ENCODE results near the gene CHIA. TPM values are rescaled to one million over a fixed set of nuclear protein-coding genes. Genes with fewer than 3 reads are reported as not detected.

The CHIA gene
- total and polyA plus RNA-seq, 4 donors = 0.06 TPM; not detected in 3

DNA sequence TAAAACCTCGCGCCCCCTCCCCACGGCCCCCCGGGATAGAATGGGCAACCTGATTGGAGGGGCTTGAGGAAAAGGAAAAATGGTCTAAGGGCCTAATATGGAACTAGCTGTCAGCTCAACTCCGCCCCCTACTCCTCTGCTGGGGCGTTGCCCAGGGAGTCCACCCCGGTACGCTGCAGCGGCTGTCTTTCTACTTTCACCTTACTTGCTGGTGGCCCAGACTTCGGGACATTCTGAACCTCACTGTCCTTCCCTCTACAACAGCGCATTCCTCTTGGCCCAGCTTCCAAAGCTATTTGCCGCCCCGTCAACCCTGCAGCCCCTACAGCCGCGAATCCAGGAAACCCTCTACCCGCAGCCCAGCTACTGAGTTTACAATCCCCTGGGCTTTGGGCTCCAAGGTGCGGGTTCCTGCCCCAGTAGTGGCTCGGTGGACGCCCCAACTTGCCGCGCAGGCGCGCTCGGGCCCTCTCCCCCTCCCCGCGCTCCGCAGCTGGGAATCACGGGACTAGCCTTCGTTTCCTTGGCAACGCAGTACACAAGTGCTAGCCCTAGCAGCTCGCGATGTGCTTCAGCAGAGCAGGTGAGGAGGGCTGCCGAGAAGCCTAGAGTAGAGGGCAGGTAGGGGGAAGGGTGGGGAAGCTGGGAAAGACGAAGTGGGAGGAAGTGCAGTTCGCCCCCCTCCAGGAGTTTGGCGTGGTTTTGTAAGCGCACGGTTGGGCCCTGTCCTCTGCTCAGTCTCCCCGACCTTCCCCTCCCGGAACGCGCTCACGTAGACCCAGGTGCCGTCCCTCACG, 55.6 kb downstream of the CHIA start:
- Histone ChIP-seq H3K4me1 (ENCODE audit: control insufficient read depth in 4 of 4, insufficient read depth in 4 of 4, low read length in 3 of 4) (peaks cover 0 to 7% (median 3%) of the 10 kb centered on the region in 4 donors), H3K9ac (ENCODE audit: low read depth in 1 of 2, low read length in 2 of 2) (peak overlapping the region; percentile 10 to 28), H3K27me3 (ENCODE audit: control insufficient read depth in 4 of 4, insufficient read depth in 4 of 4, low read length in 3 of 4) (no peaks in the 10 kb centered on the region), H3K36me3 (ENCODE audit: control insufficient read depth in 4 of 4, insufficient read depth in 3 of 4, low read depth in 1 of 4, low read length in 3 of 4) (no peaks in the 10 kb centered on the region), H3K9me3 (ENCODE audit: control insufficient read depth in 4 of 4, low read length in 3 of 4) (no peaks in the 10 kb centered on the region), H3K27ac (ENCODE audit: low read depth in 1 of 2, low read length in 2 of 2) (no peak overlapping the region), H3K4me3 (ENCODE audit: low read depth in 1 of 3, low read length in 3 of 3) (peak overlapping the region; percentile 54 to 56 (median 55))
- peak; percentile 72 for DNase-seq (ENCODE audit: low spot score)
- TF ChIP-seq GABPA (IDR thresholded peaks at IDR 0.05 in 1 of 2, conservative IDR thresholded peaks at IDR 0.05 in 1 of 2) (no peak), NR2F2 (IDR thresholded peaks at IDR 0.05) (no peak), RXRA (IDR thresholded peaks at IDR 0.05) (no peak), TAF1 (conservative IDR thresholded peaks at IDR 0.05) (peak; percentile 60), RAD21 (IDR thresholded peaks at IDR 0.05) (no peak), FOXA1 (IDR thresholded peaks at IDR 0.05) (no peak), SP1 (IDR thresholded peaks at IDR 0.05) (peak; percentile 49), YY1 (IDR thresholded peaks at IDR 0.05) (peak; percentile 25), JUND (IDR thresholded peaks at IDR 0.05) (no peak), HNF4A (conservative IDR thresholded peaks at IDR 0.05) (no peak), HNF4G (IDR thresholded peaks at IDR 0.05) (no peak)
- TF ChIP-seq, protein P1, sequence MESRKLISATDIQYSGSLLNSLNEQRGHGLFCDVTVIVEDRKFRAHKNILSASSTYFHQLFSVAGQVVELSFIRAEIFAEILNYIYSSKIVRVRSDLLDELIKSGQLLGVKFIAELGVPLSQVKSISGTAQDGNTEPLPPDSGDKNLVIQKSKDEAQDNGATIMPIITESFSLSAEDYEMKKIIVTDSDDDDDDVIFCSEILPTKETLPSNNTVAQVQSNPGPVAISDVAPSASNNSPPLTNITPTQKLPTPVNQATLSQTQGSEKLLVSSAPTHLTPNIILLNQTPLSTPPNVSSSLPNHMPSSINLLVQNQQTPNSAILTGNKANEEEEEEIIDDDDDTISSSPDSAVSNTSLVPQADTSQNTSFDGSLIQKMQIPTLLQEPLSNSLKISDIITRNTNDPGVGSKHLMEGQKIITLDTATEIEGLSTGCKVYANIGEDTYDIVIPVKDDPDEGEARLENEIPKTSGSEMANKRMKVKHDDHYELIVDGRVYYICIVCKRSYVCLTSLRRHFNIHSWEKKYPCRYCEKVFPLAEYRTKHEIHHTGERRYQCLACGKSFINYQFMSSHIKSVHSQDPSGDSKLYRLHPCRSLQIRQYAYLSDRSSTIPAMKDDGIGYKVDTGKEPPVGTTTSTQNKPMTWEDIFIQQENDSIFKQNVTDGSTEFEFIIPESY (IDR thresholded peaks at IDR 0.05) = no peak
- TF ChIP-seq, protein P2, sequence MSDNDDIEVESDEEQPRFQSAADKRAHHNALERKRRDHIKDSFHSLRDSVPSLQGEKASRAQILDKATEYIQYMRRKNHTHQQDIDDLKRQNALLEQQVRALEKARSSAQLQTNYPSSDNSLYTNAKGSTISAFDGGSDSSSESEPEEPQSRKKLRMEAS (IDR thresholded peaks at IDR 0.05) = no peak
- TF ChIP-seq, protein P3, sequence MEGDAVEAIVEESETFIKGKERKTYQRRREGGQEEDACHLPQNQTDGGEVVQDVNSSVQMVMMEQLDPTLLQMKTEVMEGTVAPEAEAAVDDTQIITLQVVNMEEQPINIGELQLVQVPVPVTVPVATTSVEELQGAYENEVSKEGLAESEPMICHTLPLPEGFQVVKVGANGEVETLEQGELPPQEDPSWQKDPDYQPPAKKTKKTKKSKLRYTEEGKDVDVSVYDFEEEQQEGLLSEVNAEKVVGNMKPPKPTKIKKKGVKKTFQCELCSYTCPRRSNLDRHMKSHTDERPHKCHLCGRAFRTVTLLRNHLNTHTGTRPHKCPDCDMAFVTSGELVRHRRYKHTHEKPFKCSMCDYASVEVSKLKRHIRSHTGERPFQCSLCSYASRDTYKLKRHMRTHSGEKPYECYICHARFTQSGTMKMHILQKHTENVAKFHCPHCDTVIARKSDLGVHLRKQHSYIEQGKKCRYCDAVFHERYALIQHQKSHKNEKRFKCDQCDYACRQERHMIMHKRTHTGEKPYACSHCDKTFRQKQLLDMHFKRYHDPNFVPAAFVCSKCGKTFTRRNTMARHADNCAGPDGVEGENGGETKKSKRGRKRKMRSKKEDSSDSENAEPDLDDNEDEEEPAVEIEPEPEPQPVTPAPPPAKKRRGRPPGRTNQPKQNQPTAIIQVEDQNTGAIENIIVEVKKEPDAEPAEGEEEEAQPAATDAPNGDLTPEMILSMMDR (IDR thresholded peaks at IDR 0.05; ENCODE audit: low read depth, low read length, missing input control) = no peak
- TF ChIP-seq, protein P4, sequence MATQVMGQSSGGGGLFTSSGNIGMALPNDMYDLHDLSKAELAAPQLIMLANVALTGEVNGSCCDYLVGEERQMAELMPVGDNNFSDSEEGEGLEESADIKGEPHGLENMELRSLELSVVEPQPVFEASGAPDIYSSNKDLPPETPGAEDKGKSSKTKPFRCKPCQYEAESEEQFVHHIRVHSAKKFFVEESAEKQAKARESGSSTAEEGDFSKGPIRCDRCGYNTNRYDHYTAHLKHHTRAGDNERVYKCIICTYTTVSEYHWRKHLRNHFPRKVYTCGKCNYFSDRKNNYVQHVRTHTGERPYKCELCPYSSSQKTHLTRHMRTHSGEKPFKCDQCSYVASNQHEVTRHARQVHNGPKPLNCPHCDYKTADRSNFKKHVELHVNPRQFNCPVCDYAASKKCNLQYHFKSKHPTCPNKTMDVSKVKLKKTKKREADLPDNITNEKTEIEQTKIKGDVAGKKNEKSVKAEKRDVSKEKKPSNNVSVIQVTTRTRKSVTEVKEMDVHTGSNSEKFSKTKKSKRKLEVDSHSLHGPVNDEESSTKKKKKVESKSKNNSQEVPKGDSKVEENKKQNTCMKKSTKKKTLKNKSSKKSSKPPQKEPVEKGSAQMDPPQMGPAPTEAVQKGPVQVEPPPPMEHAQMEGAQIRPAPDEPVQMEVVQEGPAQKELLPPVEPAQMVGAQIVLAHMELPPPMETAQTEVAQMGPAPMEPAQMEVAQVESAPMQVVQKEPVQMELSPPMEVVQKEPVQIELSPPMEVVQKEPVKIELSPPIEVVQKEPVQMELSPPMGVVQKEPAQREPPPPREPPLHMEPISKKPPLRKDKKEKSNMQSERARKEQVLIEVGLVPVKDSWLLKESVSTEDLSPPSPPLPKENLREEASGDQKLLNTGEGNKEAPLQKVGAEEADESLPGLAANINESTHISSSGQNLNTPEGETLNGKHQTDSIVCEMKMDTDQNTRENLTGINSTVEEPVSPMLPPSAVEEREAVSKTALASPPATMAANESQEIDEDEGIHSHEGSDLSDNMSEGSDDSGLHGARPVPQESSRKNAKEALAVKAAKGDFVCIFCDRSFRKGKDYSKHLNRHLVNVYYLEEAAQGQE (IDR thresholded peaks at IDR 0.05) = no peak
- WGBS = 4% methylated on average over 45 of the region's 45 CpGs

All from liver (tissue), 9 donors.